ENCODE results near the gene PARVA. TPM values are rescaled to one million over a fixed set of nuclear protein-coding genes. Genes with fewer than 3 reads are reported as not detected.

PARVA gene
- total RNA-seq, 1 experiment from 2014 or later: 18.1 TPM

GRCh38 chr11:12432507-12432906, 55.1 kb downstream of the PARVA start:
- H4K5ac ChIP-seq (ENCODE audit: insufficient read length, low read depth, low read length): no peak overlapping the region
- no peaks in the 10 kb centered on the region; the same call in 1 of the 2 replicates for H3K4me1 ChIP-seq (ENCODE audit: insufficient read depth, low read length)
- no peak overlapping the region for H4K91ac ChIP-seq (ENCODE audit: insufficient read length, low read depth, low read length)
- no peaks in the 10 kb centered on the region for H3K79me1 ChIP-seq (ENCODE audit: insufficient read depth, low read depth, low read length, poor library complexity, severe bottlenecking)
- no peak overlapping the region for H3K4ac ChIP-seq (ENCODE audit: low read depth, low read length)
- no peak overlapping the region for H3K18ac ChIP-seq (ENCODE audit: insufficient read length, low read depth, low read length)
- no peak overlapping the region for H3K56ac ChIP-seq (ENCODE audit: insufficient read length, low read depth, low read length)
- no peak overlapping the region for H2BK12ac ChIP-seq (ENCODE audit: insufficient read length, low read depth, low read length)
- no peaks in the 10 kb centered on the region for H3K9me3 Mint-ChIP-seq
- H3K23ac ChIP-seq (ENCODE audit: insufficient read length, low read depth, low read length): no peak overlapping the region
- no peak overlapping the region for H3K27ac Mint-ChIP-seq
- H2BK15ac ChIP-seq (ENCODE audit: low read depth, low read length): no peak overlapping the region
- H3K4me2 ChIP-seq (ENCODE audit: insufficient read depth, insufficient read length, low read length): no peak overlapping the region
- H3K9ac ChIP-seq (ENCODE audit: extremely low read depth, insufficient read length, low read length): no peak overlapping the region
- H4K20me1 ChIP-seq (ENCODE audit: control insufficient read depth, insufficient read depth, insufficient read length): no peaks in the 10 kb centered on the region
- no CpG with 5 or more reads among the region's 6 CpGs for WGBS (ENCODE audit: extremely low coverage, insufficient read length, low lambda C conversion rate)
- no peaks in the 10 kb centered on the region for H3K9me3 ChIP-seq (ENCODE audit: control insufficient read depth, low read depth, low read length)
- H2BK5ac ChIP-seq (ENCODE audit: insufficient read length, low read length): no peak overlapping the region
- H3K4me3 Mint-ChIP-seq: no peak overlapping the region
- TF ChIP-seq CTCF (conservative IDR thresholded peaks at IDR 0.05): no peak
- H3K27ac ChIP-seq (ENCODE audit: insufficient read length, low read depth, low read length): no peak overlapping the region
- no peak overlapping the region for H2BK20ac ChIP-seq (ENCODE audit: low read depth, low read length, poor library complexity, severe bottlenecking)
- H3T11ph ChIP-seq (ENCODE audit: low read length): no peak overlapping the region
- H4K8ac ChIP-seq (replicated peaks; ENCODE audit: insufficient read length, low read depth, low read length): no peak overlapping the region
- no peak overlapping the region for H2BK120ac ChIP-seq (ENCODE audit: low read depth, low read length, poor library complexity, severe bottlenecking)
- DNase-seq: no peak
- no peak overlapping the region for H3K14ac ChIP-seq (ENCODE audit: insufficient read depth, low read length)
- no peak overlapping the region for H2AK5ac ChIP-seq (ENCODE audit: insufficient read length, low read length)
- H3K27me3 Mint-ChIP-seq (ENCODE audit: low read depth): no peaks in the 10 kb centered on the region
- H3K23me2 ChIP-seq (ENCODE audit: insufficient read length, low read depth, low read length, poor library complexity, severe bottlenecking): no peaks in the 10 kb centered on the region
- peaks cover 7 to 8% of the 10 kb centered on the region in 2 experiments; a peak in 3 of 4 replicates for H3K4me1 Mint-ChIP-seq
- no peak overlapping the region for H2AFZ ChIP-seq (ENCODE audit: low read length)
- no peaks in the 10 kb centered on the region for H3K36me3 Mint-ChIP-seq (ENCODE audit: insufficient read depth in 1 of 3, low read depth in 3 of 3)
- H3K79me2 ChIP-seq (ENCODE audit: insufficient read depth, low read length): no peaks in the 10 kb centered on the region
- no peaks in the 10 kb centered on the region for H3K27me3 ChIP-seq (ENCODE audit: insufficient read depth, low read length)
